B cell (primary cell): ENCODE data around the gene CYB5B. TPM values are rescaled to one million over a fixed set of nuclear protein-coding genes. Genes with fewer than 3 reads are reported as not detected.

Experiments used
- ATAC-seq: fragments of 200-7000 bp; cut with Tn5 transposase; one replicate; pipeline ENCODE4 v1.10.0; 2021; ENCODE audit warnings: low read depth, mild to moderate bottlenecking, moderate number of reproducible peaks, moderate library complexity
- CTCF ChIA-PET: fragments of 350-600 bp; sonication (Branson Sonifier 250); formaldehyde crosslinking; loops from one replicate; lab custom pipeline; 2021; ENCODE audit warnings: antibody characterized with exemption, inconsistent platforms; lab: Charles Lee
- POLR2A ChIA-PET: fragments of 350-600 bp; sonication (Branson Sonifier 250); formaldehyde crosslinking; loops from one replicate; lab custom pipeline; 2021; ENCODE audit warnings: antibody characterized with exemption; lab: Charles Lee
- DNase-seq: peaks from one replicate; pipeline ENCODE4 v3.0.0; 2013
- H2AFZ ChIP-seq: 2 replicates; pipeline ENCODE4 v1.6.1; 2012; ENCODE audit warnings: mild to moderate bottlenecking, low read depth, low read length; ENCODE audit not compliant: insufficient read depth, poor library complexity, severe bottlenecking
- H3K27ac ChIP-seq, 2 donors: 1 replicate in 1 of 2; 2 replicates in 1 of 2; pipeline ENCODE4 v1.5.1; 2012 to 2013; ENCODE audit warnings: low read length in 2 of 2, mild to moderate bottlenecking in 2 of 2, moderate library complexity in 1 of 2
- H3K27me3 ChIP-seq, 4 experiments: fragments of 200-600 bp in 1 of 4; sonication (generic) in 1 of 4; replicated peaks in 1 of 4; 1 replicate in 2 of 4; 2 replicates in 2 of 4; pipeline versions ENCODE4 v1.6.1 to v1.7.0; 2013 to 2016; ENCODE audit warnings: low read length in 3 of 4, mild to moderate bottlenecking in 2 of 4, mixed read lengths in 1 of 4, moderate library complexity in 1 of 4; ENCODE audit not compliant: insufficient read depth in 4 of 4, control insufficient read depth in 3 of 4; ENCODE audit errors: control extremely low read depth in 1 of 4
- H3K36me3 ChIP-seq, 2 experiments: replicated peaks in 1 of 2; 1 replicate in 1 of 2; 2 replicates in 1 of 2; pipeline versions ENCODE4 v1.6.1 to v1.7.1; 2013; ENCODE audit warnings: low read length in 1 of 2; ENCODE audit not compliant: insufficient read depth in 2 of 2, control insufficient read depth in 1 of 2; ENCODE audit errors: control extremely low read depth in 1 of 2, extremely low read depth in 1 of 2
- H3K4me1 ChIP-seq, 2 donors: fragments of 200-600 bp in 1 of 2; sonication (generic) in 1 of 2; 1 replicate in 1 of 2; 2 replicates in 1 of 2; pipeline versions ENCODE4 v1.5.1 to v1.6.1; 2013 to 2017; ENCODE audit warnings: low read length in 2 of 2; ENCODE audit not compliant: control insufficient read depth in 2 of 2, insufficient read depth in 2 of 2
- H3K4me2 ChIP-seq: replicated peaks from 2 replicates; pipeline ENCODE3; 2012; ENCODE audit warnings: mild to moderate bottlenecking, low read depth, low read length; ENCODE audit not compliant: poor library complexity, severe bottlenecking
- H3K4me3 ChIP-seq, 5 experiments: fragments of 200-600 bp in 1 of 5; sonication (generic) in 1 of 5; 1 replicate in 3 of 5; 2 replicates in 2 of 5; pipeline versions ENCODE4 v1.5.1 to v1.7.0; 2011 to 2016; ENCODE audit warnings: low read length in 4 of 5, mild to moderate bottlenecking in 4 of 5, low read depth in 2 of 5, control low read depth in 1 of 5, moderate library complexity in 1 of 5; ENCODE audit not compliant: insufficient read depth in 1 of 5; ENCODE audit errors: control extremely low read depth in 1 of 5, extremely low read depth in 1 of 5
- H3K79me2 ChIP-seq: fragments of 200-600 bp; sonication (generic); one replicate; pipeline ENCODE4 v1.6.0; 2016; ENCODE audit warnings: low read length; ENCODE audit not compliant: control insufficient read depth, insufficient read depth
- H3K9ac ChIP-seq: fragments of 200-600 bp; sonication (generic); 2 replicates; pipeline ENCODE4 v1.6.1; 2017; ENCODE audit warnings: mild to moderate bottlenecking, low read length, moderate library complexity
- H3K9me3 ChIP-seq, 3 donors: one replicate each; pipeline versions ENCODE4 v1.6.1 to v1.7.1; 2013; ENCODE audit warnings: low read length in 2 of 3; ENCODE audit not compliant: control insufficient read depth in 2 of 3, insufficient read depth in 1 of 3; ENCODE audit errors: control extremely low read depth in 1 of 3
- H4K20me1 ChIP-seq: 2 replicates; pipeline ENCODE4 v1.6.0; 2012; ENCODE audit warnings: mild to moderate bottlenecking, low read length; ENCODE audit not compliant: insufficient read depth, control insufficient read depth, poor library complexity, severe bottlenecking
- H3K27ac Mint-ChIP-seq: one replicate; pipeline ENCODE4 v1.8.0; 2021; ENCODE audit warnings: mixed read lengths
- H3K27me3 Mint-ChIP-seq: one replicate; pipeline ENCODE4 v1.8.0; 2021; ENCODE audit warnings: mixed read lengths
- H3K4me1 Mint-ChIP-seq: one replicate; pipeline ENCODE4 v1.8.0; 2021; ENCODE audit warnings: mixed read lengths
- H3K4me3 Mint-ChIP-seq: one replicate; pipeline ENCODE4 v1.8.0; 2021; ENCODE audit warnings: mixed read lengths
- H3K9me3 Mint-ChIP-seq: one replicate; pipeline ENCODE4 v1.8.0; 2022; ENCODE audit warnings: mixed read lengths; ENCODE audit not compliant: insufficient read depth
- CTCF ChIP-seq: fragments of 200-600 bp; IDR thresholded peaks from one replicate; pipeline ENCODE4 v1.8.0; 2022; ENCODE audit warnings: antibody characterized with exemption, mild to moderate bottlenecking
- EZH2 ChIP-seq: IDR thresholded peaks from 2 replicates; pipeline ENCODE4 v1.6.1; 2012; ENCODE audit warnings: borderline replicate concordance, low read depth, mild to moderate bottlenecking, moderate library complexity, low read length; ENCODE audit not compliant: insufficient read depth, poor library complexity, severe bottlenecking
- WGBS: methylation state at CpG from one replicate; pipeline ENCODE4 v1.1.5; 2013; ENCODE audit warnings: missing lambda C conversion rate; ENCODE audit not compliant: insufficient coverage; 5-methylcytosine and 5-hydroxymethylcytosine counted together
- intact Hi-C: fragments of 100-400 bp; cut with micrococcal nuclease; formaldehyde crosslinking; loops from one replicate; pipeline ENCODE4 v1.10.0; 2022
- polyA plus RNA-seq: library from polyadenylated mRNA; depleted of rRNA; stranded (reverse); fragments of >200 nt; gene quantifications from 2 replicates; pipeline ENCODE4 v1.2.3, GENCODE V29; 2012
- total RNA-seq, 2 donors: library from RNA; stranded (reverse); fragments of 120-200 nt in 1 of 2; gene quantifications; 1 replicate in 1 of 2; 2 replicates in 1 of 2; pipeline versions ENCODE4 v1.2.3 to v1.2.4, GENCODE V29; 2013 to 2022

Gene CYB5B
- total and polyA plus RNA-seq, 2 donors (not counting 1 experiment from before 2014, with no cell fraction given) = 21.5 to 64.7 TPM

GRCh38 chr16:69376393-69377059 is 47.9 kb upstream of the CYB5B start:
- Histone ChIP-seq H3K27ac (no peak overlapping the region), H2AFZ (no peak overlapping the region), H3K4me1 (peaks cover 26 to 32% of the 10 kb centered on the region in 2 donors), H4K20me1 (no peaks in the 10 kb centered on the region), H3K9ac (no peak overlapping the region), H3K4me2 (no peak overlapping the region), H3K27me3 (no peaks in the 10 kb centered on the region), H3K4me3 (no peak overlapping the region), H3K36me3 (peaks cover 6 to 32% of the 10 kb centered on the region in 2 experiments), H3K9me3 (peaks cover 0 to 1% (median 0%) of the 10 kb centered on the region in 3 donors), H3K79me2 (peaks cover 53% of the 10 kb centered on the region)
- WGBS = 100% methylated on average over 2 of the region's 10 CpGs
- ChIA-PET POLR2A (no interaction called here), CTCF (no interaction called here)
- peaks cover 48% of the 10 kb centered on the region for H3K4me1 Mint-ChIP-seq
- TF ChIP-seq CTCF = no peak
- no peak for TF ChIP-seq EZH2
- intact Hi-C loops = no loop called here
- H3K9me3 Mint-ChIP-seq = no peaks in the 10 kb centered on the region
- no peak for DNase-seq
- no peak overlapping the region for H3K27ac Mint-ChIP-seq
- no peak overlapping the region for H3K4me3 Mint-ChIP-seq
- no peaks in the 10 kb centered on the region for H3K27me3 Mint-ChIP-seq
- no peak for ATAC-seq

GRCh38 chr16:69378036-69378435 is 46.4 kb upstream of the CYB5B start:
- Mint-ChIP-seq H3K27me3 (no peaks in the 10 kb centered on the region), H3K4me1 (peaks cover 45% of the 10 kb centered on the region), H3K4me3 (no peak overlapping the region), H3K27ac (peak overlapping the region; percentile 63), H3K9me3 (no peaks in the 10 kb centered on the region)
- intact Hi-C loops = no loop called here
- Histone ChIP-seq H3K4me3 (no peak overlapping the region), H3K9ac (no peak overlapping the region), H3K4me1 (peaks cover 21 to 27% of the 10 kb centered on the region in 2 donors), H3K9me3 (no peaks in the 10 kb centered on the region), H3K27ac (peak overlapping the region in 1 of 2 donors; percentile 32), H3K4me2 (no peak overlapping the region), H3K27me3 (no peaks in the 10 kb centered on the region), H2AFZ (no peak overlapping the region), H3K36me3 (peaks cover 10 to 46% of the 10 kb centered on the region in 2 experiments), H4K20me1 (no peaks in the 10 kb centered on the region), H3K79me2 (peaks cover 58% of the 10 kb centered on the region)
- TF ChIP-seq EZH2 (no peak), CTCF (no peak)
- ATAC-seq (no peak), DNase-seq (no peak)
- 100% methylated on average over 1 of the region's 1 CpG for WGBS
- ChIA-PET POLR2A (no interaction called here), CTCF (no interaction called here)
